HG03139 (cell line): ENCODE results near the gene MOGAT2.
A peak's percentile ranks its signal among the peaks of the same experiment; 100 is the strongest.
"Not testable (repeated sequence)": the region's sequence is repeated elsewhere in the genome, so short reads cannot be mapped to it uniquely, and the experiment has no call there.

Experiments used
- ATAC-seq: cut with Tn5 transposase; IDR thresholded peaks from one replicate; pipeline ENCODE4 v1.9.1; 2021; ENCODE audit not compliant: unreplicated experiment

The MOGAT2 gene

GRCh38 chr11:75748729-75749273 is 31.2 kb downstream of the MOGAT2 start:
- ATAC-seq: not testable (repeated sequence)

GRCh38 chr11:75754933-75755332 is 37.3 kb downstream of the MOGAT2 start:
- ATAC-seq: not testable (repeated sequence)

- no peak for ATAC-seq
Measured at GRCh38 chr11:75757651-75758050, 40.0 kb downstream of the MOGAT2 start.

- no peak for ATAC-seq
Measured at GRCh38 chr11:75759832-75760231, 42.2 kb downstream of the MOGAT2 start.

- ATAC-seq: no peak
Measured at GRCh38 chr11:75760243-75760642, 42.6 kb downstream of the MOGAT2 start.

GRCh38 chr11:75760710-75761493 is 43.3 kb downstream of the MOGAT2 start:
- ATAC-seq: no peak

GRCh38 chr11:75762158-75762557 is 44.5 kb downstream of the MOGAT2 start:
- ATAC-seq: no peak

- ATAC-seq: no peak
Measured at GRCh38 chr11:75762885-75763284, 45.2 kb downstream of the MOGAT2 start.

GRCh38 chr11:75763846-75764245 is 46.2 kb downstream of the MOGAT2 start:
- no peak for ATAC-seq

- ATAC-seq: no peak
Measured at GRCh38 chr11:75765116-75765515, 47.5 kb downstream of the MOGAT2 start.

GRCh38 chr11:75766443-75767227 is 49.0 kb downstream of the MOGAT2 start:
- ATAC-seq: no peak

- no peak for ATAC-seq
Measured at GRCh38 chr11:75767228-75767572, 49.6 kb downstream of the MOGAT2 start.

GRCh38 chr11:75767793-75768111 is 50.1 kb downstream of the MOGAT2 start:
- no peak for ATAC-seq

- peak; percentile 57 for ATAC-seq
Measured at GRCh38 chr11:75768112-75768908, 50.7 kb downstream of the MOGAT2 start, which contains the start of gene DGAT2. DGAT2 (plus strand) TSS chr11:75768778; CDS start chr11:75768992, 214 bp downstream.

- no peak for ATAC-seq
Measured at GRCh38 chr11:75768909-75769771, 51.5 kb downstream of the MOGAT2 start.

- ATAC-seq: no peak
Measured at GRCh38 chr11:75770102-75770501, 52.5 kb downstream of the MOGAT2 start.

- ATAC-seq: no peak
Measured at GRCh38 chr11:75771646-75772410, 54.2 kb downstream of the MOGAT2 start.

- peak; percentile 81 for ATAC-seq
Measured at GRCh38 chr11:75773595-75774353, 56.1 kb downstream of the MOGAT2 start.

GRCh38 chr11:75775056-75775455 is 57.4 kb downstream of the MOGAT2 start:
- ATAC-seq: no peak
